Inferior parietal cortex (tissue), 1 donor: ENCODE data around the gene NFKBIA.
"Not testable (repeated sequence)": the region's sequence is repeated elsewhere in the genome, so short reads cannot be mapped to it uniquely, and the experiment has no call there.

Source experiments
- DNase-seq: peaks from one replicate; pipeline ENCODE4 v3.0.0-alpha.2; 2016; ENCODE audit errors: extremely low spot score

Gene NFKBIA, protein sequence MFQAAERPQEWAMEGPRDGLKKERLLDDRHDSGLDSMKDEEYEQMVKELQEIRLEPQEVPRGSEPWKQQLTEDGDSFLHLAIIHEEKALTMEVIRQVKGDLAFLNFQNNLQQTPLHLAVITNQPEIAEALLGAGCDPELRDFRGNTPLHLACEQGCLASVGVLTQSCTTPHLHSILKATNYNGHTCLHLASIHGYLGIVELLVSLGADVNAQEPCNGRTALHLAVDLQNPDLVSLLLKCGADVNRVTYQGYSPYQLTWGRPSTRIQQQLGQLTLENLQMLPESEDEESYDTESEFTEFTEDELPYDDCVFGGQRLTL

GRCh38 chr14:35404449-35405303 is at the start of gene NFKBIA:
TSS of gene NFKBIA (minus strand) at chr14:35404749. CDS start at chr14:35404644, 105 bp downstream.
- DNase-seq, result peak; percentile 79

DNA sequence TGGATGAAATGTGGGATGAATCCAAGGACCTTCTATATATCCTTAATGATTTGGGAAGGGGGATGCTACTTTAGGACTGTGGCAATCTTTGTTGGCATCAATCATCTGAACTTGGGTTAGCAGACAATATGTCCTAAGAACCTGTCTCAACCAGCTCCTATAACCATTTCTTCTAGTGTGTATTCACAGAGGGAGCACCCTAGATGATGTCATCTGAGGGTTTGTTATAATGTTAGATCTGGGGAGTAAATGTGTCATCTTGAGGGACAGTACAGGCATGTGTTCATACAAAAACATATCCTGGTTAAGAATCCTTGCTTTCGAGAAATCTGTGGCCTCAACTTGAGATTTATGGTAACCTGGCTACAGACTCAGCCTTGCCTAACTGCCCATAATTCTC is 41.9 kb upstream of the NFKBIA start:
- no peak for DNase-seq

GRCh38 chr14:35444104-35444503 is 39.6 kb upstream of the NFKBIA start:
- DNase-seq, result no peak

DNA sequence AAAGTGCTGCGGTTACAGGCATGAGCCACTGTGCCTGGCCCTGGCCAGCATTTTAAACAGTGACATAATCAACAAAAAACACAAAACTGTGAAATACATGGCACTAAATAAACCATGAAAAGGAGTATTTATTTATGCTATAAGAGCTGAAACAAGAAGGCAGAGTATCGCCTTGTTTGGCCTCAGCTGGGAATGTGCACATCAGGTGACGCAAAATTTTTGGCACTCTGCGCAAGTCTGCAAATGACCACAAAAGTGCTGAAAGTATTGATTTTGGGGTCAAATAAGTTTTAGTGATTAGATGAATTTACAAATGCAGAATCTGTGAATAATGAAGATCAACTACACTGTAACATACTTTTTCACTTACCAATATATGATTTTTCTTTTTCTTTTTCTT is 36.6 kb upstream of the NFKBIA start:
- DNase-seq, result no peak

- DNase-seq, result no peak
Observed at GRCh38 chr14:35438910-35439713, 34.6 kb upstream of the NFKBIA start.

GRCh38 chr14:35438492-35438891 is 33.9 kb upstream of the NFKBIA start:
- not testable (repeated sequence) for DNase-seq

DNA sequence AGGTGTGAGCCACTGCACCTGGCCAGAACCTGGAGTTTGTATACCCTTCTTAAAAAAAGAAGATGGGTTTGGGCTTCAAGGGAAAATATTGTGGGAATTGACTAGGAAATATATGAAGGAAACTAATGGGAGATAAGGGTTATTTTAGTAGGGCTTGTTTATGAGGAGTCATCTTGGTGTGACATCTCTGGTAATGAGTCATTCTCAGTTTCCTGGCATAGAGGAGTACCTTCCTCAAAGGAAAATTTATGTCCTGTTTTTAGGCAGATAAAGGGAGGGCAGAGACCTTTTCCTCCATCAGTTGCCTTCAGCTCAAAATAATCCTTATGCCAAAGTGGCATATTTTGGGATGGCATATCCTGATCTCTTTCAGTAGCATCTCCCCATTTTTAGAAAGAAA is 30.6 kb upstream of the NFKBIA start:
- DNase-seq, result no peak

GRCh38 chr14:35433826-35434225 is 29.3 kb upstream of the NFKBIA start:
- no peak for DNase-seq

- no peak for DNase-seq
Observed at GRCh38 chr14:35430459-35431199, 26.1 kb upstream of the NFKBIA start.

DNA sequence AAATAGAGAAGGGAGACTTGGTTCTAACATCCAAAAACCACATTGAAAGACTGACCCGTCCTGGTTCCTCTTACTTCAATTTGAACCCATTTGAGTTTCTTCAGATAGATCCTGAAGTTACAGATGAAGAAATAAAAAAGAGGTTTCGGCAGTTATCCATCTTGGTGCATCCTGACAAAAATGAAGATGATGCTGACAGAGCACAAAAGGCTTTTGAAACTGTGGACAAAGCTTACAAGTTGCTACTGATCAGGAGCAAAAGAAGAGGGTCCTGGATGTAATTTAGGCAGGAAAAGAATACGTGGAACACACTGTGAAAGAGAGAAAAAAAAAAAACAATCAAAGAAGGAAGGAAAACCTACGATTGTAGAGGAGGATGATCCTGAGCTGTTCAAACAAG is 25.4 kb upstream of the NFKBIA start:
- DNase-seq, result no peak

DNA sequence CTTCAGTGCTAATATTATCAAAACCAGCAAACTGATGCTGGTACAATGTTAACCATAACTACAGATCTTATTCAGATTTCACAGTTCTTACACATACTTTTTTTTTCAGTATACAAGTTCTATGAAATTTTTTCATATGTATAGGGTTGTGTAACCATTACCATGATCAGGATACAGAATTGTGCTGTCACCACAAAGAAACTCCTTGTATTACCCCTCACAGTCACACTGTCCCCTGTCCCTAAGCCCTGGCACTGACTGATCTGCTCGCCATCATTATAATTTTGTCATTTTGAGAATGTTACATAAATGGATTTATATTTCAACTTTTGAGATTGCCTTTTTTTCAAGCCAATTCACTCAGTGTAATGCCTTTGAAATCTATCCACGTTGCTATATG is 21.3 kb upstream of the NFKBIA start:
- no peak for DNase-seq

DNA sequence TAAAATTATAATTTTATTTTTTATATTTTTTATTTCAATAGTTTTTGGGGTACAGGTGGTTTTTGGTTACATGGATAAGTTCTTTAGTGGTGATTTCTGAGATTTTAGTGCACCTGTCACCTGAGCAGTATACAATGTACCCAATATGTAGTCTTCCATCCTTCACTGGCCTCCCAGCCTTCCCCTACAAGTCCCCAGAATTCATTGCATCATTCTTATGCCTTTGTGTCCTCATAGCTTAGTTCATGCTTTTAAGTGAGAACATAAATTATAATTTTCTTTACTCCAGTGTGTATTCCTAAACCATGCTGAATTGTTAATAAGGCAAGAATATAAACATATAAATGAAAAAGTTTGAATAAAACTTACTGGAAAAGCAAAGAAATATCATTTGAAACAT is 19.1 kb upstream of the NFKBIA start:
- no peak for DNase-seq

DNA sequence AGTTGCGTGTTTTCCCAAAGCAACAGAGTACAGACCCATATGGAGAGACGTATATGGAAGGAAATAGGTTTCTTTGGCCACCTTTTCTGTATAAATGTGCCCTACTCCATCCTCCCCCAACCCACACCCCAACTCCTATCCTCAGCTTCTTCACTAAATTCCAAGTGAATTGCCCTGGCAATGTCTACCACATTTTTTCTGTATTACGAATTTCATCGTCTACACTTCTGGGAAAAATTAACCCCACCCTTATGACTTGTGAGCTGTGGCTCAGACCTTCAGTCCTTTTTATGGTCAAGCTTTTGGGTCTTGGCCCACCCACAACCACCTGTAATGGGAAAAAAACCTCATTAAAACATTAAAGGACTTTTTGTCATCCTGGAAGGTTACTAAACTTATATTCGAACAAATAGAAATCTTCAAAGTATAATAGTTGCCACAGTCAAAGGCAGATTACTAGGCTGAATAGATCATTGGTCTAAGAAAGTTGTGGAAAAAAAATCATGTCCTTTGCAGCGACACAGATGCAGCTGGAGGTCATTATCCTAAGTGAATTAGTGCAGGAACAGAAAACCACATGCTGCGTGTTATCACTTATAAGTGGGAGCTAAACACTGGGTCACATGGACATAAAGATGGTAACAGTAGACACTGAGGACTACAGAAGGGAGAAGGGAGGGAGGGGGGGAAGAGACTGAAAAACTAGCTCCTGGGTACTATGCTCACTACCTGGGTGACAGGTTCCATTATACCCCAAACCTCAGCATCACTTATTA is 15.7 kb upstream of the NFKBIA start:
- no peak for DNase-seq

DNA sequence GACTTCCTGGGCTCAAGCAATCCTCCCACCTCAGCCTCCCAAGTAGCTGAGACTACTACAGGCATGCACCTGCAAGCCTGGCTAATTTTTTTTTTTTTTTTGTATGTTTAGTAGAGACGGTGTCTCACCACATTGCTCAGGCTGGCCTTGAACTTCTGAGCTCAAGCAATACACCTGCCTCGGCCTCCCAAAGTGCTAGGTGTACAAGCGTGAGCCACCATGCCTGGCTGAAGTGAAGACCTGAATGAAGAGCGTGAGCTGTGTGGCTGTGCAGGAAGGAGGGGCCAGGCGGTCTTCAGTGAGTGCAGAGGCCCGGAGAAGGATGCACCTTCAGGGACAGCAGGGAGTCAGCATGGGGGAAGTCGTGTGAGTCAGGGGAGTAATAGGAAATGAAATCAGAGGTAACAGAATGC is 14.9 kb upstream of the NFKBIA start:
- DNase-seq, result no peak

GRCh38 chr14:35418093-35418492 is 13.5 kb upstream of the NFKBIA start:
- DNase-seq, result no peak

- DNase-seq, result no peak
Observed at GRCh38 chr14:35416108-35416750, 11.7 kb upstream of the NFKBIA start.

DNA sequence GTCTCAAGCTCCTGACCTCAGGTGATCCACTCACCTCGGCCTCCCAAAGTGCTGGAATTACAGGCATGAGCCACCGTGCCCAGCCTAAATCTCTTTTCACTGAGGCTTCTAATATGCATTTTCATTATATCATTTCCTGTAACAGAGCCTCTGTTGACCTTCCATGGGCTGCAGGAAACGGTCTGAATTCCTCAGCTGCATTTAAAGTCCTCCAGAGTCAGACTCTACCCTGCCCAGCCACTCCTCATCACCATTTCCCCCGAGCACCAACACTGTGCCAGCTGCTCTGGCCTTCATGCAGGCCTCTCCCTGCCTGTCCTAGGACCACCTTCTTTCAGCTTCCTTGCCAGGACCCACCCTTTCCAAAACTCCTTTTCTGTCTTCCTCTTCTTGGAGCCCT is 9.8 kb upstream of the NFKBIA start:
- no peak for DNase-seq

- DNase-seq, result no peak
Observed at GRCh38 chr14:35412272-35413056, 7.9 kb upstream of the NFKBIA start.

GRCh38 chr14:35410858-35411257 is 6.3 kb upstream of the NFKBIA start:
- DNase-seq, result no peak
